Mesendoderm (in vitro differentiated cells): ENCODE measurements around the gene DENND1A.

Source experiments
- DNase-seq: peaks from one replicate; pipeline ENCODE4 v3.0.0; 2013
- H2AK5ac ChIP-seq: 2 replicates; pipeline ENCODE4 v1.6.1; 2013; ENCODE audit warnings: low read length, inconsistent platforms
- H2BK120ac ChIP-seq: 2 replicates; pipeline ENCODE4 v1.6.1; 2013; ENCODE audit warnings: low read depth, mild to moderate bottlenecking, low read length, moderate library complexity, mixed read lengths
- H2BK15ac ChIP-seq: replicated peaks from 2 replicates; pipeline ENCODE4 v1.6.1; 2013; ENCODE audit warnings: low read depth, mild to moderate bottlenecking, moderate library complexity
- H2BK5ac ChIP-seq: 2 replicates; pipeline ENCODE4 v1.6.1; 2013; ENCODE audit warnings: low read length, inconsistent platforms
- H3K18ac ChIP-seq: 2 replicates; pipeline ENCODE4 v1.6.1; 2013; ENCODE audit warnings: mild to moderate bottlenecking, low read length, mixed read lengths
- H3K23ac ChIP-seq: one replicate; pipeline ENCODE4 v1.6.1; 2013; ENCODE audit warnings: low read length
- H3K27ac ChIP-seq: 2 replicates; pipeline ENCODE4 v1.5.1; 2013; ENCODE audit warnings: low read depth, mild to moderate bottlenecking, inconsistent platforms, low read length, moderate library complexity
- H3K27me3 ChIP-seq: 2 replicates; pipeline ENCODE4 v1.6.1; 2013; ENCODE audit warnings: low read length, control low read depth, mild to moderate bottlenecking, inconsistent platforms; ENCODE audit not compliant: insufficient read depth, poor library complexity
- H3K36me3 ChIP-seq: 2 replicates; pipeline ENCODE4 v1.6.1; 2013; ENCODE audit warnings: low read length, inconsistent platforms; ENCODE audit not compliant: control insufficient read depth, insufficient read depth
- H3K4ac ChIP-seq: one replicate; pipeline ENCODE4 v1.6.1; 2013; ENCODE audit warnings: low read depth, mild to moderate bottlenecking, low read length, moderate library complexity
- H3K4me1 ChIP-seq: 2 replicates; pipeline ENCODE4 v1.6.1; 2013; ENCODE audit warnings: low read depth, low read length, inconsistent platforms; ENCODE audit not compliant: control insufficient read depth
- H3K4me2 ChIP-seq: 2 replicates; pipeline ENCODE4 v1.6.1; 2013; ENCODE audit warnings: low read length
- H3K4me3 ChIP-seq: 2 replicates; pipeline ENCODE4 v1.5.1; 2013; ENCODE audit warnings: mild to moderate bottlenecking, low read length
- H3K56ac ChIP-seq: one replicate; pipeline ENCODE4 v1.6.1; 2013; ENCODE audit warnings: low read length
- H3K79me1 ChIP-seq: 2 replicates; pipeline ENCODE4 v1.6.1; 2013; ENCODE audit warnings: low read length, inconsistent platforms
- H3K79me2 ChIP-seq: 2 replicates; pipeline ENCODE4 v1.6.1; 2013; ENCODE audit warnings: mild to moderate bottlenecking, low read length; ENCODE audit not compliant: control insufficient read depth, insufficient read depth
- H3K9ac ChIP-seq: 2 replicates; pipeline ENCODE4 v1.6.1; 2013; ENCODE audit warnings: low read length, inconsistent platforms
- H4K5ac ChIP-seq: one replicate; pipeline ENCODE4 v1.6.1; 2013; ENCODE audit warnings: low read length
- H4K8ac ChIP-seq: one replicate; pipeline ENCODE4 v1.6.1; 2013; ENCODE audit warnings: low read depth, mild to moderate bottlenecking, control low read depth, low read length, moderate library complexity
- WGBS: extraction: QIAGEN DNeasy Blood & Tissue Kit; methylation state at CpG from one replicate; pipeline ENCODE4 v1.1.7; 2013; ENCODE audit warnings: low lambda C conversion rate, missing lambda C conversion rate; ENCODE audit not compliant: insufficient coverage; ENCODE audit errors: extremely low coverage; 5-methylcytosine and 5-hydroxymethylcytosine counted together

DENND1A gene

DNA sequence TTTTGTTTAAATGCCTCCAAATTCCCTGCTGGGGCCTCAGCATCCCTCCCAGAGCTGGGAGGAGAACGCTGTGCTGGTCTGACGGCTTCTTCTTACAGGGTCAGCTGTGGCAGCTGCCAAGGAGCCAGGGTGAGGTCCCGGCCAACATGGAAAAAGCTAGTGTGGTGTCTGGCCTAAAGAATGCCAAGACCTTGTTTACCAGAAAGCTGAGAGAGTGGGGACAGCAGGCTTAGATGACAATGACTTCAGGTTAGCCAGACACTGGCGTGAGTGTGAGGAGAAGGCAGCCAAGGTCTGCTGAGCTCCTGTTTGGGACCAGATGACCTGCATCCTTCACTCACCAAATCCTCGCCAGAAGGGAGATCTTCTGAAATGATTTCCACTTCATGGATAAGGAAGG lies 461.4 kb downstream of the DENND1A start:
- H2BK15ac ChIP-seq, result no peak overlapping the region
- no peak for DNase-seq
- H3K79me2 ChIP-seq, result no peaks in the 10 kb centered on the region
- H3K36me3 ChIP-seq, result no peaks in the 10 kb centered on the region
- no peak overlapping the region for H2BK120ac ChIP-seq
- no peak overlapping the region for H3K18ac ChIP-seq
- H4K5ac ChIP-seq, result no peak overlapping the region
- no peak overlapping the region for H2BK5ac ChIP-seq
- H3K27me3 ChIP-seq, result no peaks in the 10 kb centered on the region
- no peaks in the 10 kb centered on the region for H3K79me1 ChIP-seq
- no peak overlapping the region for H3K9ac ChIP-seq
- H3K56ac ChIP-seq, result no peak overlapping the region
- H4K8ac ChIP-seq, result no peak overlapping the region
- no peak overlapping the region for H3K4me3 ChIP-seq
- WGBS, result no CpG with 5 or more reads among the region's 5 CpGs
- H3K27ac ChIP-seq, result no peak overlapping the region
- H3K23ac ChIP-seq, result no peak overlapping the region
- no peak overlapping the region for H3K4ac ChIP-seq
- H3K4me1 ChIP-seq, result no peaks in the 10 kb centered on the region
- no peak overlapping the region for H2AK5ac ChIP-seq
- no peak overlapping the region for H3K4me2 ChIP-seq

GRCh38 chr9:123465304-123465703 lies 464.6 kb downstream of the DENND1A start:
- H3K4me2 ChIP-seq, result no peak overlapping the region
- no peak overlapping the region for H4K8ac ChIP-seq
- DNase-seq, result no peak
- no peak overlapping the region for H3K27ac ChIP-seq
- H3K4me1 ChIP-seq, result no peaks in the 10 kb centered on the region
- no peak overlapping the region for H2AK5ac ChIP-seq
- H3K9ac ChIP-seq, result no peak overlapping the region
- no peaks in the 10 kb centered on the region for H3K79me2 ChIP-seq
- H2BK15ac ChIP-seq, result no peak overlapping the region
- no peaks in the 10 kb centered on the region for H3K27me3 ChIP-seq
- H4K5ac ChIP-seq, result no peak overlapping the region
- no peaks in the 10 kb centered on the region for H3K36me3 ChIP-seq
- H2BK5ac ChIP-seq, result no peak overlapping the region
- no peak overlapping the region for H3K4me3 ChIP-seq
- no peak overlapping the region for H3K23ac ChIP-seq
- H3K79me1 ChIP-seq, result no peaks in the 10 kb centered on the region
- H2BK120ac ChIP-seq, result no peak overlapping the region
- no peak overlapping the region for H3K4ac ChIP-seq
- no CpG with 5 or more reads among the region's 1 CpG for WGBS
- no peak overlapping the region for H3K56ac ChIP-seq
- no peak overlapping the region for H3K18ac ChIP-seq

DNA sequence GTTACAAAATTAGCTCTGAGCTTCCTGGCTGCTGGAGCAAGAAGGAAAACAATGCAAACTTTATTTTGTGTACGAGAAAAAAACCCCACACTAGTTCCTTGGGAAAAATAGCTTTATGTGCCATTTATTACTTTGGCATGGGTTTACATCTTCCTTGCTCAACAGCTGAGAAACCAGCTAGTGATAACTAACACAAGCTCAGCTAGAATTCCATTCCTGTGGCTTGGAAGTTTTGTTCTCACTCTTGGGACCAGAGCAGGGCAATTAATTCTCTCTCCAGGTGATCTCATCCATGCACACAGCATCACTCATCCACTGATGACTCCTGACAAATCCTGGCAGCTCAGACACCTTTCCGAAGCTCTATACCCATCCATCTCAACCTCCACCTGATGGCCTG lies 469.8 kb downstream of the DENND1A start:
- H3K79me1 ChIP-seq, result no peaks in the 10 kb centered on the region
- H3K23ac ChIP-seq, result no peak overlapping the region
- H3K27me3 ChIP-seq, result no peaks in the 10 kb centered on the region
- no peaks in the 10 kb centered on the region for H3K36me3 ChIP-seq
- no peak overlapping the region for H3K4ac ChIP-seq
- no CpG with 5 or more reads among the region's 2 CpGs for WGBS
- H2AK5ac ChIP-seq, result no peak overlapping the region
- no peak overlapping the region for H3K27ac ChIP-seq
- DNase-seq, result no peak
- no peak overlapping the region for H3K4me2 ChIP-seq
- H3K4me3 ChIP-seq, result no peak overlapping the region
- H2BK15ac ChIP-seq, result no peak overlapping the region
- H3K18ac ChIP-seq, result no peak overlapping the region
- H4K8ac ChIP-seq, result no peak overlapping the region
- no peak overlapping the region for H4K5ac ChIP-seq
- H3K4me1 ChIP-seq, result no peaks in the 10 kb centered on the region
- no peak overlapping the region for H2BK5ac ChIP-seq
- no peak overlapping the region for H3K56ac ChIP-seq
- no peaks in the 10 kb centered on the region for H3K79me2 ChIP-seq
- H2BK120ac ChIP-seq, result no peak overlapping the region
- no peak overlapping the region for H3K9ac ChIP-seq

GRCh38 chr9:123457583-123457982 lies 472.3 kb downstream of the DENND1A start:
- H3K79me1 ChIP-seq, result no peaks in the 10 kb centered on the region
- no peak overlapping the region for H3K27ac ChIP-seq

DNA sequence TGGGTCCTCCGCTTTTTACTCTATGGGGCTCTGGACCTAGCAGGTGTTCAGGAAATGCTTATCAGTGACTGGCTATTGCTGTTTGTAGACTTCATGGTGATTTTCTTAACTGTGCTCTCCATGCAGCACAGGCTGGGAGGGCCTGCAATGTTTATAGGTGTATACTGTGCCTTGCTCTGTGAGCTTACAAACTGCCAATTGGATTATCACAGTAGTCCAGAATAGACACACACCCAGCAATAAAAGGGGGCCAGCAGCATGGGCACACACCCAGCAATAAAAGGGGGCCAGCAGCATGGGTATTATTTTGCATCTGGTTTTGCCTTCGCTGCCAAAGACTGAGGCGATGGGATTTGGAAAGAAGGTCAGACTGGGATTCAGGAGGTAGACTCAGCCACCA lies 473.9 kb downstream of the DENND1A start:
- H3K18ac ChIP-seq, result no peak overlapping the region
- no peaks in the 10 kb centered on the region for H3K27me3 ChIP-seq
- H3K9ac ChIP-seq, result no peak overlapping the region
- H3K79me2 ChIP-seq, result no peaks in the 10 kb centered on the region
- no peaks in the 10 kb centered on the region for H3K79me1 ChIP-seq
- no peak overlapping the region for H3K23ac ChIP-seq
- H2BK15ac ChIP-seq, result no peak overlapping the region
- H3K4me2 ChIP-seq, result no peak overlapping the region
- H2BK120ac ChIP-seq, result no peak overlapping the region
- H2AK5ac ChIP-seq, result no peak overlapping the region
- H3K4me3 ChIP-seq, result no peak overlapping the region
- no peak overlapping the region for H3K27ac ChIP-seq
- no peak for DNase-seq
- H2BK5ac ChIP-seq, result no peak overlapping the region
- no CpG with 5 or more reads among the region's 3 CpGs for WGBS
- no peak overlapping the region for H3K56ac ChIP-seq
- no peak overlapping the region for H3K4ac ChIP-seq
- no peaks in the 10 kb centered on the region for H3K36me3 ChIP-seq
- H4K5ac ChIP-seq, result no peak overlapping the region
- peaks cover 1% of the 10 kb centered on the region for H3K4me1 ChIP-seq
- no peak overlapping the region for H4K8ac ChIP-seq

More at GRCh38 chr9:123457583-123457982, 472.3 kb downstream of the DENND1A start:
- Histone ChIP-seq H3K18ac (no peak overlapping the region), H2BK15ac (no peak overlapping the region), H3K4me3 (no peak overlapping the region), H2BK120ac (no peak overlapping the region), H3K9ac (no peak overlapping the region), H3K79me2 (no peaks in the 10 kb centered on the region), H2AK5ac (no peak overlapping the region), H2BK5ac (no peak overlapping the region), H3K4me2 (no peak overlapping the region), H3K4me1 (peaks cover 1% of the 10 kb centered on the region), H3K23ac (no peak overlapping the region), H4K5ac (no peak overlapping the region), H3K56ac (no peak overlapping the region), H3K27me3 (no peaks in the 10 kb centered on the region), H3K4ac (no peak overlapping the region), H4K8ac (no peak overlapping the region), H3K36me3 (no peaks in the 10 kb centered on the region)
- WGBS, result no CpG with 5 or more reads among the region's 9 CpGs
- no peak for DNase-seq

DNA sequence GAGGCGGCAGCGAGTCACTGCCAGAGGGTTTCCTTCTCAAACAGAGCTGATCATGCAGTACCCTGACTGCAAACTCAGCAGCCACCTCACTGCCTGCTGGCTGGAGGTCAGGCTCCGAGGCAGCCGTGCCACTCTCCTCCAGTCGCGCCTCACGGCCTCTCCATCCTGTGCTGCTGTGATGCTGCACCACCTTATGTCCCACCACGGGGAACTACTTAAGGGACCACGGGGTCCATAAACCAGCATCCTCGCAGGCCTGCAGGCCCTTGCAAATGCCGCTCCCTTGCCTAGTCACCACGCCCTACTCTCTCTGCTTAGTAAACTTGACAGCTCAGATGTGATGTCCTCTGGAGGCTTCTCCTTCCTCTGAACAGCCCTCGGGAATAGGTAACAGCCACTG lies 474.7 kb downstream of the DENND1A start:
- Histone ChIP-seq H3K4me1 (peaks cover 1% of the 10 kb centered on the region), H3K18ac (no peak overlapping the region), H2AK5ac (no peak overlapping the region), H3K79me2 (no peaks in the 10 kb centered on the region), H2BK15ac (no peak overlapping the region), H3K27ac (no peak overlapping the region), H3K79me1 (no peaks in the 10 kb centered on the region), H2BK120ac (no peak overlapping the region), H3K56ac (no peak overlapping the region), H3K4me3 (no peak overlapping the region), H4K5ac (no peak overlapping the region), H3K4ac (no peak overlapping the region), H3K36me3 (no peaks in the 10 kb centered on the region), H3K4me2 (no peak overlapping the region), H4K8ac (no peak overlapping the region), H3K23ac (no peak overlapping the region), H3K9ac (no peak overlapping the region), H2BK5ac (no peak overlapping the region), H3K27me3 (no peaks in the 10 kb centered on the region)
- no peak for DNase-seq
- no CpG with 5 or more reads among the region's 13 CpGs for WGBS
